ENCODE measurements around the gene CHD5.

CHD5 gene

DNA sequence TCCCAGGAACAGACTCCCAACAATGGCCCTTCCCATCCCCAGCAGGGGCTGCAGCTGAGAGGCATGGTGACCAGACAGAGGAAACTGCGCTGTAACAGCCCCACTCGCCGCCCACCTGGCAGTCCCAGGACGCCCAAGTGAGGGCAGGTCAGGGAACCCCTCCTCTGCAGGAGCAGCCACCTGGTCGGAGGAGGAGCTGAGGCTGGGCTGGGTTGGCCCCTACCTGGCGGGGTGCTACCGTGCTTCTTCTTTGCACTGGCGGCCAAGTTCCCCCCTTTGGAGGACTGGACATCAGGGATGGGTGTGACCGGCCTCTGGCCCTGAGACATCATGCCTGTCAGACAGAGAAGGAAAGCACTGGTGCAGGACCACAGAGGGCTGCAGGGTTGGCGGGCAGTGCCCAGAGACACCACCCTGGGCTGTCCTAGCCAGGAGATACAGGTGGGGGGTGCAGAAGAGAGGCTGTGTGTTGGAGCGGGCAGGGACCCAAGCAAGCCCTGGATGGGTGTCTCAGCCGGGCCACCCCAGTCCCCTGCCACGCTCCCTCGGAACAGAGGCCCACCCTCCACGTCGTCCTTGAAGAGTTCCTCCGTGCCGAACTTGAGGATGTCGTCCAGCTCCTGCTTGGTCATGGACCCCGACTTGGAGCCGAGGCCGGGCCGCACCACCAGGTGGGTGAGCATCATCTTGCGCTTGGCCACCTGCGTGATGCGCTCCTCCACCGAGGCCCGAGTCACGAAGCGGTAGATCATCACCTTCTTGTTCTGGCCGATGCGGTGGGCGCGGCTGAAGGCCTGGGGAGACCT lies 51.6 kb downstream of the CHD5 start:
- peaks cover 10% of the 10 kb centered on the region for H3K9me3 Mint-ChIP-seq
- H3K27me3 Mint-ChIP-seq (ENCODE audit: low read depth), result peaks cover 19% of the 10 kb centered on the region
- H3K4me3 Mint-ChIP-seq, result no peak overlapping the region
- TF ChIP-seq, protein P1, sequence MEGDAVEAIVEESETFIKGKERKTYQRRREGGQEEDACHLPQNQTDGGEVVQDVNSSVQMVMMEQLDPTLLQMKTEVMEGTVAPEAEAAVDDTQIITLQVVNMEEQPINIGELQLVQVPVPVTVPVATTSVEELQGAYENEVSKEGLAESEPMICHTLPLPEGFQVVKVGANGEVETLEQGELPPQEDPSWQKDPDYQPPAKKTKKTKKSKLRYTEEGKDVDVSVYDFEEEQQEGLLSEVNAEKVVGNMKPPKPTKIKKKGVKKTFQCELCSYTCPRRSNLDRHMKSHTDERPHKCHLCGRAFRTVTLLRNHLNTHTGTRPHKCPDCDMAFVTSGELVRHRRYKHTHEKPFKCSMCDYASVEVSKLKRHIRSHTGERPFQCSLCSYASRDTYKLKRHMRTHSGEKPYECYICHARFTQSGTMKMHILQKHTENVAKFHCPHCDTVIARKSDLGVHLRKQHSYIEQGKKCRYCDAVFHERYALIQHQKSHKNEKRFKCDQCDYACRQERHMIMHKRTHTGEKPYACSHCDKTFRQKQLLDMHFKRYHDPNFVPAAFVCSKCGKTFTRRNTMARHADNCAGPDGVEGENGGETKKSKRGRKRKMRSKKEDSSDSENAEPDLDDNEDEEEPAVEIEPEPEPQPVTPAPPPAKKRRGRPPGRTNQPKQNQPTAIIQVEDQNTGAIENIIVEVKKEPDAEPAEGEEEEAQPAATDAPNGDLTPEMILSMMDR (IDR thresholded peaks at IDR 0.05; ENCODE audit: unreplicated experiment in 3 of 3), result no peak
- no peak overlapping the region for H3K27ac Mint-ChIP-seq
- H3K4me1 Mint-ChIP-seq, result no peaks in the 10 kb centered on the region
- H3K36me3 Mint-ChIP-seq (ENCODE audit: low read depth), result no peaks in the 10 kb centered on the region

DNA sequence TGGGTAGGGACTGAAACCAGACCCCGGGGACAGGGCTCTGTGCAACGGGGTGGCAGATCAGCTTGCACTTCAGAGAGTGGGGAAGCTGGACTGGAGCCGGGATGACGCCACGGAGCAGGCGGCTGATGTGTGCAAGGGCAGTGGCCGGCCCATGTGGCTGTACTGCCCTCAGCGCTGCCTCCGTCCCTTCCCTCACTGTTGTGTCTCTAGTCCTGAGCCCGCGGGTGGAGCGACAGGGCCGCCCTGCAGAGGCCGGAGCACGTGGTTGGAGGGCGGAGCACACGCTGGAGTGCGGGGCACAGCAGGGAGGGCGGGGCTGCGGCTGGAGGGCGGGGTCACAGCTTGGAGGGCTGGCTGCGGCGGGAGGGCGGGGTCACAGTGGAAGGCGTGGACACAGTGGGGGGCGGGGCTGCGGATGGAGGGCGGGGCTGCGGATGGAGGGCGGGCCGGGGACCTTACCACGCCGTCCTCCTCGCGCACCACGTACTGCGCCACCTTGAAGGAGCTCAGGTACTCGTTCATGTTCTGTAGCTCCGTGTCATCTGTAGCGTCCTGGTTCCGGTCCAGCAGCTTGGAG lies 52.4 kb downstream of the CHD5 start:
- no peak overlapping the region for H3K4me3 Mint-ChIP-seq
- H3K9me3 Mint-ChIP-seq, result peaks cover 8% of the 10 kb centered on the region
- TF ChIP-seq, protein P1 (IDR thresholded peaks at IDR 0.05; ENCODE audit: unreplicated experiment in 3 of 3), result no peak
- peaks cover 19% of the 10 kb centered on the region for H3K27me3 Mint-ChIP-seq (ENCODE audit: low read depth)
- H3K36me3 Mint-ChIP-seq (ENCODE audit: low read depth), result no peaks in the 10 kb centered on the region
- no peak overlapping the region for H3K27ac Mint-ChIP-seq
- no peaks in the 10 kb centered on the region for H3K4me1 Mint-ChIP-seq

DNA sequence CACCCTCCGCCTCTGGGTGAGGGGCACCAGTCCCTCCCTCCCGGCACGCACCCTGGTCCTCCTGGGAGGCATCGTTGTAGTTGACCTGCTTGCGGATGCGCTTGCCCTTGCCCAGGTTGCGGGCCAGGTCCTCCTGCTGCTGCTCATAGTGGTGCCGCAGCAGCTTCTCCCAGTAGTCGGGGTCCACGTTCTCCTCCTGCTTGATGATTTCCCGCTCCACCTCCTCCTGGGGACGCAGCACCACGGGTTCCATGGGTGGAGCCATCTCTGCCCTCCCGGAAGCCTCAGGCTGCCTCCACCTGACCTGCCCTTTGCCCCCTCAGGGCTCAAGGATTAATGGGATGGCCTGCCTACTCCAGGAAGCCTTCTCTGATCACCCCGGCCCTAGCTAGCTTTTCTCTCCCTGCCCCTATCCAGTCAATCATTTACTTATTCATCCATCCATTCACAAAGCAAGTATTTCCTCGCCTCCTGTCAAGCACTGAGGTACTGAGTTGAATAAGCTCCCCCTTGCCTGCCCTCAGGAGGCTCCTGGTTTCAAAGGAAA lies 53.5 kb downstream of the CHD5 start:
- no peak overlapping the region for H3K4me3 Mint-ChIP-seq
- no peaks in the 10 kb centered on the region for H3K4me1 Mint-ChIP-seq
- no peaks in the 10 kb centered on the region for H3K9me3 Mint-ChIP-seq
- H3K27ac Mint-ChIP-seq, result no peak overlapping the region
- TF ChIP-seq, protein P1 (IDR thresholded peaks at IDR 0.05; ENCODE audit: unreplicated experiment in 3 of 3), result no peak
- H3K36me3 Mint-ChIP-seq (ENCODE audit: low read depth), result no peaks in the 10 kb centered on the region
- H3K27me3 Mint-ChIP-seq (ENCODE audit: low read depth), result peaks cover 20% of the 10 kb centered on the region

DNA sequence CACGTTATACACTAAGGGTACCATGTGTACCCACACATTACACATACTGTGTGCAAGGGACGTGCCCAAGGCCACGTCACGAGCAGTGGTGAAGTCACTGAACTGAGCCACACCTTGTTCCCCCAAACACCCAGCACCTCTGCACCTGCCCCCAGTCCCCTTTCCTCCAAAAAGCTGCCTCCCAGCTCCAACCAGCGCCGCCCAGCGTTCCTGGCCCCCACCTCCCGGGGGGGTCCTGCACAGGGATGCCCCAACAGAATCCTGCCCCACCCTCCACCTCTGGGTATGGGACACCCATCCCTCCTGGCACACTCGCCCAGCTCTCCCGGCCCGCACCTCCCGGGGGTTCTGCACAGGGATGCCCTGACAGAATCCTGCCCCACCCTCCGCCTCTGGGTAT lies 54.1 kb downstream of the CHD5 start:
- no peaks in the 10 kb centered on the region for H3K9me3 Mint-ChIP-seq
- TF ChIP-seq, protein P1 (IDR thresholded peaks at IDR 0.05; ENCODE audit: unreplicated experiment in 3 of 3), result no peak
- peaks cover 20% of the 10 kb centered on the region for H3K27me3 Mint-ChIP-seq (ENCODE audit: low read depth)
- no peak overlapping the region for H3K4me3 Mint-ChIP-seq
- H3K27ac Mint-ChIP-seq, result no peak overlapping the region
- no peaks in the 10 kb centered on the region for H3K4me1 Mint-ChIP-seq
- no peaks in the 10 kb centered on the region for H3K36me3 Mint-ChIP-seq (ENCODE audit: low read depth)

DNA sequence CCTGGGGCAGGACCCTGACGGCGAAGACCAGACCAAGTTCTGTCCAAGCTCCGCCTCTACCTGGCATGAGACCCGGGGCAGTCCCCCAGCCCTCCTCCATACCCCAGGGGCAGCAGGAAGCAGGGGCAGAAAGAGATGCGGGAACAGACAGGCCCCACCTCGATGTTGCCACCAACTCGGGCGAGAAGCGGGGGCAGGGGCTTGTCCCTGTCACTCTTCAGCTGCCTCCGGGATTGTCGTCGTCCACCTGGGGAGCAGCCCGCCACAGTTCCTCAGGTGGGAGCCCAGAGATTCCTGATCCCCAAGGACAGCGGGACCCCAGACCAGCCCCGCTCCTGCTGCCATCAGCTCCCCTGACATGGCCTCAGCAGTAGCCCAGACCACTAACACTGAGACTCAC lies 54.8 kb downstream of the CHD5 start:
- no peak overlapping the region for H3K27ac Mint-ChIP-seq
- no peak overlapping the region for H3K4me3 Mint-ChIP-seq
- TF ChIP-seq, protein P1 (IDR thresholded peaks at IDR 0.05; ENCODE audit: unreplicated experiment in 3 of 3), result no peak
- H3K27me3 Mint-ChIP-seq (ENCODE audit: low read depth), result peaks cover 19% of the 10 kb centered on the region
- no peaks in the 10 kb centered on the region for H3K9me3 Mint-ChIP-seq
- H3K4me1 Mint-ChIP-seq, result no peaks in the 10 kb centered on the region
- no peaks in the 10 kb centered on the region for H3K36me3 Mint-ChIP-seq (ENCODE audit: low read depth)

All from nephron (organoid).